HTR-8/SVneo (cell line): ENCODE data around the gene SEMA7A.
A peak's percentile ranks its signal among the peaks of the same experiment; 100 is the strongest.
"Not testable (repeated sequence)": the region's sequence is repeated elsewhere in the genome, so short reads cannot be mapped to it uniquely, and the experiment has no call there.

Experiments used
- DNase-seq: peaks from one replicate; pipeline ENCODE4 v3.0.0; 2011; ENCODE audit warnings: low spot score, mixed read lengths; ENCODE audit not compliant: insufficient read length
- FAIRE-seq: peaks from 2 replicates; lab custom pipeline; 2011; peaks lifted over from hg19 to GRCh38; lab: Jason Lieb, UNC

SEMA7A gene

GRCh38 chr15:74377831-74378766 lies 55.7 kb downstream of the SEMA7A start:
- DNase-seq (no peak), FAIRE-seq (no peak)

- DNase-seq (no peak), FAIRE-seq (no peak)
These were observed 56.8 kb downstream of the SEMA7A start for GRCh38 chr15:74376825-74377581.

- FAIRE-seq (no peak), DNase-seq (no peak)
These were observed 57.5 kb downstream of the SEMA7A start for GRCh38 chr15:74376226-74376625.

- FAIRE-seq (no peak), DNase-seq (peak; percentile 75)
These were observed 58.5 kb downstream of the SEMA7A start for GRCh38 chr15:74375303-74375693.

GRCh38 chr15:74374648-74375302 lies 59.0 kb downstream of the SEMA7A start:
- FAIRE-seq (no peak), DNase-seq (no peak)

- peak; percentile 58 for FAIRE-seq
- DNase-seq: peak; percentile 90
These were observed 59.8 kb downstream of the SEMA7A start for GRCh38 chr15:74373731-74374647.

GRCh38 chr15:74373056-74373650 lies 60.6 kb downstream of the SEMA7A start:
- no peak for DNase-seq
- no peak for FAIRE-seq

- FAIRE-seq: no peak
- no peak for DNase-seq
These were observed 63.3 kb downstream of the SEMA7A start for GRCh38 chr15:74370471-74370870.

GRCh38 chr15:74369756-74370155 lies 64.0 kb downstream of the SEMA7A start:
- DNase-seq: no peak
- FAIRE-seq: no peak

GRCh38 chr15:74369084-74369745 lies 64.5 kb downstream of the SEMA7A start:
- DNase-seq (no peak), FAIRE-seq (no peak)

GRCh38 chr15:74368121-74368520 lies 65.6 kb downstream of the SEMA7A start:
- DNase-seq: no peak
- FAIRE-seq: no peak

GRCh38 chr15:74367296-74367854 lies 66.4 kb downstream of the SEMA7A start, which contains the start of gene CYP11A1:
CYP11A1 (minus strand) TSS chr15:74367646; CDS start chr15:74367585, 61 bp downstream.
- DNase-seq: no peak
- no peak for FAIRE-seq

- DNase-seq (no peak), FAIRE-seq (peak; percentile 20)
These were observed 67.9 kb downstream of the SEMA7A start for GRCh38 chr15:74365598-74366445.

- DNase-seq: no peak
- FAIRE-seq: no peak
These were observed 68.7 kb downstream of the SEMA7A start for GRCh38 chr15:74364936-74365597.

GRCh38 chr15:74362482-74362881 lies 71.3 kb downstream of the SEMA7A start:
- DNase-seq: no peak
- FAIRE-seq: no peak

- not testable (repeated sequence) for FAIRE-seq
These were observed 72.9 kb downstream of the SEMA7A start for GRCh38 chr15:74360855-74361254.

GRCh38 chr15:74359376-74359775 lies 74.4 kb downstream of the SEMA7A start:
- DNase-seq, FAIRE-seq: not testable (repeated sequence)

More at GRCh38 chr15:74360855-74361254, 72.9 kb downstream of the SEMA7A start:
- DNase-seq: not testable (repeated sequence)
